ENCODE results near the gene GRIN1.

DNA sequence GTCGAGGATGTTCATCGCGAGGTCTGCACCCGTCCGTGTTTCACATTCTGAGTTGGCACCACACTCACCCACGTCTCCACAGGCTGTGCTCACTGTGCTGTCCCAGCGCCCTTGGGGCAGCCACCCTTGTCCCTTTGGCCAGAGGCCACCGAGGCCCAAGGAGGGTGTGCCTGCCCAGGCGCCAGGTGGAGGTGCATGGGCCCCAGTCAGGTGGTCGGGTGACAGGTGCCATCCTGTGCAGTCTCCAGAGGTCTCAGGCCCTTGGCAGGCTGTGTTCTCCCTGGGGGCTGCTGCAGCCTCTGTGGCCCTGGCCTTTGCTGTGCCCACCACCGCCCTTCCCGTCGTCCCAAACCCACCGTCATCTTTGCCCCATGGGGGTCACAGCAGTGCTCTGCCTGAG, 39.7 kb upstream of the GRIN1 start:
- TF ChIP-seq, protein P1, sequence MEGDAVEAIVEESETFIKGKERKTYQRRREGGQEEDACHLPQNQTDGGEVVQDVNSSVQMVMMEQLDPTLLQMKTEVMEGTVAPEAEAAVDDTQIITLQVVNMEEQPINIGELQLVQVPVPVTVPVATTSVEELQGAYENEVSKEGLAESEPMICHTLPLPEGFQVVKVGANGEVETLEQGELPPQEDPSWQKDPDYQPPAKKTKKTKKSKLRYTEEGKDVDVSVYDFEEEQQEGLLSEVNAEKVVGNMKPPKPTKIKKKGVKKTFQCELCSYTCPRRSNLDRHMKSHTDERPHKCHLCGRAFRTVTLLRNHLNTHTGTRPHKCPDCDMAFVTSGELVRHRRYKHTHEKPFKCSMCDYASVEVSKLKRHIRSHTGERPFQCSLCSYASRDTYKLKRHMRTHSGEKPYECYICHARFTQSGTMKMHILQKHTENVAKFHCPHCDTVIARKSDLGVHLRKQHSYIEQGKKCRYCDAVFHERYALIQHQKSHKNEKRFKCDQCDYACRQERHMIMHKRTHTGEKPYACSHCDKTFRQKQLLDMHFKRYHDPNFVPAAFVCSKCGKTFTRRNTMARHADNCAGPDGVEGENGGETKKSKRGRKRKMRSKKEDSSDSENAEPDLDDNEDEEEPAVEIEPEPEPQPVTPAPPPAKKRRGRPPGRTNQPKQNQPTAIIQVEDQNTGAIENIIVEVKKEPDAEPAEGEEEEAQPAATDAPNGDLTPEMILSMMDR (conservative IDR thresholded peaks at IDR 0.05) = no peak
- TF ChIP-seq EZH2 (IDR thresholded peaks at IDR 0.05; ENCODE audit: low read depth) = no peak
